Body of pancreas (tissue), 4 donors: Measurements from ENCODE around the gene FAM131C. TPM values are rescaled to one million over a fixed set of nuclear protein-coding genes. Genes with fewer than 3 reads are reported as not detected.
A peak's percentile ranks its signal among the peaks of the same experiment; 100 is the strongest.
"Not testable (repeated sequence)": the region's sequence is repeated elsewhere in the genome, so short reads cannot be mapped to it uniquely, and the experiment has no call there.

Source experiments
- ATAC-seq: fragments of 150-250 bp; one replicate; pipeline ENCODE4 v1.9.1; 2016
- DNase-seq, 4 donors: peaks; one replicate each; pipeline ENCODE4 v3.0.0-alpha.2; 2019
- H3K27ac ChIP-seq, 4 donors: fragments of 200-600 bp; sonication (generic); 1 replicate in 3 of 4; 2 replicates in 1 of 4; pipeline versions ENCODE4 v1.5.1 to v1.6.1; 2016 to 2019; ENCODE audit warnings: mild to moderate bottlenecking in 1 of 4, mixed read lengths in 1 of 4, moderate library complexity in 1 of 4
- H3K27me3 ChIP-seq, 2 donors: fragments of 200-600 bp; sonication (generic); one replicate each; pipeline ENCODE4 v1.6.0; 2016; ENCODE audit warnings: mild to moderate bottlenecking in 1 of 2
- H3K36me3 ChIP-seq, 2 donors: fragments of 200-600 bp; sonication (generic); replicated peaks in 1 of 2; 2 replicates each; pipeline ENCODE4 v1.5.1; 2016; ENCODE audit warnings: low read depth in 2 of 2; ENCODE audit not compliant: insufficient read depth in 1 of 2
- H3K4me1 ChIP-seq: fragments of 200-600 bp; sonication (generic); one replicate; pipeline ENCODE4 v1.6.0; 2016
- H3K4me3 ChIP-seq, 2 donors: fragments of 200-600 bp; sonication (generic); 1 replicate in 1 of 2; 2 replicates in 1 of 2; pipeline ENCODE4 v1.5.1; 2016 to 2019
- H3K9me3 ChIP-seq, 3 donors: fragments of 200-600 bp; sonication (generic); 1 replicate in 2 of 3; 2 replicates in 1 of 3; pipeline ENCODE4 v1.5.1; 2016
- CTCF ChIP-seq, 7 experiments: fragments of 450-650 bp in 4 of 7; fragments of 200-600 bp in 3 of 7; sonication (generic) in 3 of 7; IDR thresholded peaks; one replicate each; pipeline ENCODE4 v1.5.1; 2016 to 2019; ENCODE audit warnings: antibody characterized with exemption in 7 of 7
- POLR2A ChIP-seq, 3 donors: fragments of 450-650 bp; IDR thresholded peaks; one replicate each; pipeline ENCODE4 v1.6.1; 2016; ENCODE audit warnings: antibody characterized with exemption in 3 of 3, mild to moderate bottlenecking in 2 of 3
- WGBS, 2 donors: methylation state at CpG; one replicate each; pipeline ENCODE4 v1.1.5; 2017; 5-methylcytosine and 5-hydroxymethylcytosine counted together
- intact Hi-C: fragments of 100-400 bp; cut with DNase I; formaldehyde crosslinking; loops from one replicate; pipeline ENCODE4 v1.15.1; 2023
- total RNA-seq, 2 donors: library from RNA; depleted of rRNA; stranded (reverse); fragments of >200 nt; gene quantifications; one replicate each; pipeline ENCODE4 v1.1.0, GENCODE V29; 2016

Gene FAM131C
- total RNA-seq, 2 donors from 2014 or later = 4.2 TPM; not detected in 1

DNA sequence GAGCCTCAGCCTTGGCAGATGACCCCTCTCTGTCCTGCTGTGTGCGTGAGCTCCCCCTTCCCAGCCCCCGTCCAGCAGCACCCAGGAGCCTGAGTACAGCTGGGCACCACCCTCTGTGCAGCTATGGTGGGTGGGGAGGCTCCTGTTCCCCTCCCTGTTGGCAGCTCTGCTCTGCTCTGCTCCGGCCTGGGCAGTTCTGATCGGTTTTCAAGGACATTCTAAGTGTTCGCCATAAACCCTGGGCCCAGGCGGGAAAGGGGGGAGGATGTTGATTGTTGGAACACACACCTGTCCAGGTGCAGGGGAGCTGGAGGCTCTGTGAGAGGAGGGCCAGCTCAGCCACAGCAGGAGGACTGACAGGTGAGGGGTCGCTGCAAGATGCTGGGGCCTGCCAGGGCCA, 29.9 kb downstream of the FAM131C start, which contains the start of gene CLCNKB:
Gene CLCNKB, plus strand, starts transcription at position 262 of the 400 bp plus-strand sequence. CDS start 711 bp downstream, outside the sequence.
- no peaks in the 10 kb centered on the region for H3K36me3 ChIP-seq
- ATAC-seq (peak; percentile 86), DNase-seq (peak; percentile 67 to 85 (median 82))
- no peaks in the 10 kb centered on the region for H3K9me3 ChIP-seq
- WGBS, 2 donors = 13 to 29% methylated on average over 2 to 6 of the region's 7 CpGs
- peak within 1 kb of the TSS in 2 of 4 donors; percentile 43 to 62 for H3K27ac ChIP-seq
- no peak within 1 kb of the TSS for H3K4me3 ChIP-seq
- peaks cover 21% of the 10 kb centered on the region for H3K4me1 ChIP-seq
- no peaks in the 10 kb centered on the region for H3K27me3 ChIP-seq
- intact Hi-C loops = no loop called here
- TF ChIP-seq CTCF (IDR thresholded peaks at IDR 0.05) (no peak), POLR2A (IDR thresholded peaks at IDR 0.05) (no peak)

GRCh38 chr1:16042654-16043053, 30.8 kb downstream of the FAM131C start:
- H3K9me3 ChIP-seq, H3K27ac ChIP-seq, intact Hi-C loops, H3K4me3 ChIP-seq, H3K36me3 ChIP-seq, H3K27me3 ChIP-seq, DNase-seq: not testable (repeated sequence)
- 80 to 89% methylated on average over 6 of the region's 9 CpGs for WGBS, 2 donors
- H3K4me1 ChIP-seq = peaks cover 14% of the 10 kb centered on the region
- peak; percentile 37 for ATAC-seq

GRCh38 chr1:16042096-16042495, 31.4 kb downstream of the FAM131C start:
- ATAC-seq (no peak), DNase-seq (no peak)
- Histone ChIP-seq H3K36me3 (no peaks in the 10 kb centered on the region), H3K4me1 (peaks cover 14% of the 10 kb centered on the region), H3K9me3 (no peaks in the 10 kb centered on the region), H3K4me3 (no peak overlapping the region), H3K27me3 (no peaks in the 10 kb centered on the region), H3K27ac (no peak overlapping the region)
- TF ChIP-seq POLR2A (IDR thresholded peaks at IDR 0.05) (no peak), CTCF (IDR thresholded peaks at IDR 0.05) (no peak)
- WGBS, 2 donors = 80% methylated on average over 7 to 8 of the region's 9 CpGs
- intact Hi-C loops = no loop called here

DNA sequence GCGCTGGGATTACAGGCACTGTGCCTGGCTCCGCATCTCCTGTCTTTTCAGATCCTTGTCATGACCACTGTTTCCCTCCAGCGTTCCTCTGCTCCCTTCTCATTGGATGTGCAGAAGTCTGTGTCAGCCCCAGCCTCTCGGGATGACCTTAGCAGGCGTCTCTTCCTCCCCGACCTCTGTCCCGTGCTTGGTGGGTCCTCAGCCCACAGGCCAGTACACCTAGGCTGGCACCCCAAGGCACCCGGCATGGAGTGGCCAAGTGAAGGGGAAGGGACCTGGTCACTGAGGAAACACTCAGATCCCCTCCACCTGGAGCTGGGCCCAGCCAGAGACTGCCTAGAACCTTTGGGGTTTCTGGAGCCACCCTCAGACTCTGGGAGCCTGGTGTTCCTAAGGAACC, 32.3 kb downstream of the FAM131C start:
- ATAC-seq = no peak
- Histone ChIP-seq H3K27ac (no peak overlapping the region), H3K9me3 (no peaks in the 10 kb centered on the region), H3K27me3 (no peaks in the 10 kb centered on the region), H3K4me3 (no peak overlapping the region), H3K4me1 (peaks cover 14% of the 10 kb centered on the region), H3K36me3 (no peaks in the 10 kb centered on the region)
- TF ChIP-seq CTCF (IDR thresholded peaks at IDR 0.05) = no peak
- no peak for TF ChIP-seq POLR2A (IDR thresholded peaks at IDR 0.05)
- no peak for DNase-seq
- intact Hi-C loops = no loop called here
- WGBS, 2 donors = 43% methylated on average over 8 of the region's 8 CpGs; no CpG with 5 or more reads in 1 of the 2 donors

- H3K9me3 ChIP-seq, H3K4me3 ChIP-seq, H3K27ac ChIP-seq, DNase-seq, ATAC-seq, H3K36me3 ChIP-seq, intact Hi-C loops, H3K27me3 ChIP-seq: not testable (repeated sequence)
- H3K4me1 ChIP-seq = peaks cover 14% of the 10 kb centered on the region
- WGBS, 2 donors = 74% methylated on average over 7 of the region's 8 CpGs; no CpG with 5 or more reads in 1 of the 2 donors
Observed at GRCh38 chr1:16039871-16040270, 33.6 kb downstream of the FAM131C start.

GRCh38 chr1:16038620-16038912, 34.9 kb downstream of the FAM131C start:
- TF ChIP-seq POLR2A (IDR thresholded peaks at IDR 0.05) (no peak), CTCF (IDR thresholded peaks at IDR 0.05) (no peak)
- no peak for ATAC-seq
- no peaks in the 10 kb centered on the region for H3K27me3 ChIP-seq
- intact Hi-C loops = no loop called here
- H3K9me3 ChIP-seq = no peaks in the 10 kb centered on the region
- no peak overlapping the region for H3K4me3 ChIP-seq
- no peak overlapping the region for H3K27ac ChIP-seq
- peaks cover 5% of the 10 kb centered on the region for H3K4me1 ChIP-seq
- no peaks in the 10 kb centered on the region for H3K36me3 ChIP-seq
- WGBS, 2 donors = 60 to 71% methylated on average over 2 to 4 of the region's 4 CpGs
- DNase-seq = no peak

DNA sequence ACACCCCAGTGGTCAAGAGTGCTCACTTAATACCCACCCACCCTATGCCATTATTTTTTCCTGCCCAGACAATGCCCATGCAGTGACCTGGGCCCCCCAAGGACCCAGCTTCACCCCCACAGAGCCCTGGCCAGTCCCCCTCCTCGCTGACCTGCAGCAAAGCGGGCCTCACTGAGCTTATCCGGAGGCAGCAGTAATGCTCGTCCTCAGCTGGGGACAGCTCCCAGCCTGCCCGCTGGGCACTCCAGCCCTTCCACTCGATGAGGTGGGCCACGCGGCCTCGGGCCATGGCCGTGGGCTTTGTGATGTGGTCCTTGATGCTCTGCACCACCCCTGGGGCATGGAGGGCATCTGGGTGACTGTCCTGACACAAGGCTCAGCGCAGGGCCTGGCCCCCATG, 37.0 kb downstream of the FAM131C start:
- ATAC-seq, DNase-seq, H3K36me3 ChIP-seq, H3K4me1 ChIP-seq, H3K27ac ChIP-seq, H3K27me3 ChIP-seq, intact Hi-C loops, H3K4me3 ChIP-seq, H3K9me3 ChIP-seq: not testable (repeated sequence)
- 84% methylated on average over 11 of the region's 11 CpGs; no CpG with 5 or more reads in 1 of the 2 donors for WGBS, 2 donors

- H3K27me3 ChIP-seq, H3K9me3 ChIP-seq, DNase-seq, ATAC-seq, H3K27ac ChIP-seq, H3K4me3 ChIP-seq, H3K4me1 ChIP-seq, H3K36me3 ChIP-seq, intact Hi-C loops: not testable (repeated sequence)
- 57 to 60% methylated on average over 6 to 7 of the region's 7 CpGs for WGBS, 2 donors
Observed at GRCh38 chr1:16033103-16033632, 40.3 kb downstream of the FAM131C start.
